Stomach (tissue), 9 donors: ENCODE measurements around the gene C9orf153. TPM values are rescaled to one million over a fixed set of nuclear protein-coding genes. Genes with fewer than 3 reads are reported as not detected.

ENCODE experiments used
- DNase-seq, 2 donors: peaks; one replicate each; pipeline versions ENCODE4 v3.0.0 to v3.0.0-alpha.2; 2013 to 2019
- H3K27ac ChIP-seq, 5 donors: fragments of 200-600 bp in 4 of 5; sonication (generic) in 4 of 5; one replicate each; pipeline ENCODE4 v1.5.1; 2013 to 2019; ENCODE audit warnings: mild to moderate bottlenecking in 1 of 5, moderate library complexity in 1 of 5
- H3K27me3 ChIP-seq, 3 donors: fragments of 200-600 bp; sonication (generic); one replicate each; pipeline ENCODE4 v1.5.1; 2017 to 2019; ENCODE audit warnings: mixed run types in 1 of 3
- H3K36me3 ChIP-seq, 4 donors: fragments of 200-600 bp; sonication (generic); 1 replicate in 3 of 4; 2 replicates in 1 of 4; pipeline ENCODE4 v1.5.1; 2016 to 2019
- H3K4me1 ChIP-seq, 4 donors: fragments of 200-600 bp; sonication (generic); one replicate each; pipeline ENCODE4 v1.5.1; 2016 to 2019
- H3K4me3 ChIP-seq, 4 donors: fragments of 200-600 bp; sonication (generic) in 3 of 4; one replicate each; pipeline ENCODE4 v1.5.1; 2016 to 2019; ENCODE audit warnings: mild to moderate bottlenecking in 1 of 4
- H3K9me3 ChIP-seq, 4 donors: fragments of 200-600 bp; sonication (generic); one replicate each; pipeline ENCODE4 v1.5.1; 2016 to 2019
- EP300 ChIP-seq: sonication (generic); formaldehyde crosslinking; IDR thresholded peaks from one replicate; pipeline ENCODE4 v1.6.1; 2017; ENCODE audit warnings: antibody characterized with exemption
- POLR2A ChIP-seq, 4 donors: fragments of 450-650 bp; IDR thresholded peaks; one replicate each; pipeline ENCODE4 v1.6.1; 2016; ENCODE audit warnings: antibody characterized with exemption in 4 of 4, control low read depth in 2 of 4, mild to moderate bottlenecking in 1 of 4, moderate library complexity in 1 of 4
- POLR2AphosphoS5 ChIP-seq, 3 donors: sonication (generic); formaldehyde crosslinking; IDR thresholded peaks; one replicate each; pipeline ENCODE4 v1.6.1; 2016; ENCODE audit warnings: antibody characterized with exemption in 3 of 3
- WGBS, 5 donors: extraction: QIAGEN DNeasy Blood & Tissue Kit in 3 of 5; methylation state at CpG; one replicate each; pipeline versions ENCODE4 v1.1.5 to v1.1.7; 2013 to 2018; 5-methylcytosine and 5-hydroxymethylcytosine counted together
- intact Hi-C: fragments of 100-400 bp; cut with DNase I; formaldehyde crosslinking; loops from one replicate; pipeline ENCODE4 v1.15.1; 2023; ENCODE audit warnings: low total_unique reads
- polyA plus RNA-seq, 3 donors: library from polyadenylated mRNA; stranded (reverse); fragments of 200-250 nt; gene quantifications; one replicate each; pipeline ENCODE4 v1.2.3, GENCODE V29; 2013
- total RNA-seq, 5 donors: library from RNA; depleted of rRNA; stranded (reverse); fragments of >200 nt; gene quantifications; one replicate each; pipeline versions ENCODE4 v1.1.0 to v1.2.3, GENCODE V29; 2014 to 2016
- TF ChIP-seq, protein P1 (sequence below), 7 experiments: fragments of 450-650 bp in 4 of 7; fragments of 200-600 bp in 3 of 7; sonication (generic) in 3 of 7; IDR thresholded peaks; one replicate each; pipeline ENCODE4 v1.5.1; 2016 to 2019; ENCODE audit warnings: antibody characterized with exemption in 7 of 7, control low read depth in 2 of 7, mild to moderate bottlenecking in 1 of 7
- donor health status: healthy with polysubstance abuse.
- donor health status: Bipolar disorder and iron deficiency.
- donor health status: healthy.

The C9orf153 gene
- total and polyA plus RNA-seq, 8 donors: 0.92 TPM; not detected in 7

- intact Hi-C loops: no loop called here
- Histone ChIP-seq H3K36me3 (peaks cover 6 to 20% (median 18%) of the 10 kb centered on the region in 4 donors), H3K27ac (no peak overlapping the region), H3K9me3 (no peaks in the 10 kb centered on the region), H3K27me3 (no peaks in the 10 kb centered on the region), H3K4me3 (no peak overlapping the region), H3K4me1 (peaks cover 16 to 68% (median 42%) of the 10 kb centered on the region in 4 donors)
- no peak for TF ChIP-seq POLR2AphosphoS5 (IDR thresholded peaks at IDR 0.05)
- no peak for TF ChIP-seq POLR2A (IDR thresholded peaks at IDR 0.05)
- 45 to 77% (median 51%) methylated on average over 1 of the region's 1 CpG for WGBS, 5 donors
- no peak for DNase-seq
These were observed 17.6 kb upstream of the C9orf153 start for GRCh38 chr9:86277072-86277471.

DNA sequence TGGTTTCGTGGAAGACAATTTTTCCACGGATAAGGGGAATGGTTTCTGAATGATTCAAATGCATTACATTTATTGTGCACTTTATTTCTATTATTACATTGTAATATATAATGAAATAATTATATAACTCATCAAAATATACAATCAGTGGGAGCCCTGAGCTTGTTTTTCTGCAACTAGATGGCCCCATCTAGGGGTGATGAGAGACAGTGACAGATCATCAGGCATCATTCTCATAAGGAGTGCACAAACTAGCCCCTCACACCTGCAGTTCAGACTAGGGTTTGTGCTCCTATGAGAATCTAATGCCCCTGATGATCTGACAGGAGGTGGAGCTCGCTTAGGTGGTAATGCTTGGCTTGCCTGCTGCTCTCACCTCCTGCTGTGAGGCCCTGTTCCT, 16.5 kb upstream of the C9orf153 start:
- intact Hi-C loops: no loop called here
- Histone ChIP-seq H3K27me3 (no peaks in the 10 kb centered on the region), H3K4me3 (no peak overlapping the region), H3K9me3 (no peaks in the 10 kb centered on the region), H3K36me3 (peaks cover 6 to 31% (median 30%) of the 10 kb centered on the region in 4 donors), H3K27ac (no peak overlapping the region), H3K4me1 (peaks cover 15 to 60% (median 37%) of the 10 kb centered on the region in 4 donors)
- TF ChIP-seq, protein P1, sequence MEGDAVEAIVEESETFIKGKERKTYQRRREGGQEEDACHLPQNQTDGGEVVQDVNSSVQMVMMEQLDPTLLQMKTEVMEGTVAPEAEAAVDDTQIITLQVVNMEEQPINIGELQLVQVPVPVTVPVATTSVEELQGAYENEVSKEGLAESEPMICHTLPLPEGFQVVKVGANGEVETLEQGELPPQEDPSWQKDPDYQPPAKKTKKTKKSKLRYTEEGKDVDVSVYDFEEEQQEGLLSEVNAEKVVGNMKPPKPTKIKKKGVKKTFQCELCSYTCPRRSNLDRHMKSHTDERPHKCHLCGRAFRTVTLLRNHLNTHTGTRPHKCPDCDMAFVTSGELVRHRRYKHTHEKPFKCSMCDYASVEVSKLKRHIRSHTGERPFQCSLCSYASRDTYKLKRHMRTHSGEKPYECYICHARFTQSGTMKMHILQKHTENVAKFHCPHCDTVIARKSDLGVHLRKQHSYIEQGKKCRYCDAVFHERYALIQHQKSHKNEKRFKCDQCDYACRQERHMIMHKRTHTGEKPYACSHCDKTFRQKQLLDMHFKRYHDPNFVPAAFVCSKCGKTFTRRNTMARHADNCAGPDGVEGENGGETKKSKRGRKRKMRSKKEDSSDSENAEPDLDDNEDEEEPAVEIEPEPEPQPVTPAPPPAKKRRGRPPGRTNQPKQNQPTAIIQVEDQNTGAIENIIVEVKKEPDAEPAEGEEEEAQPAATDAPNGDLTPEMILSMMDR (IDR thresholded peaks at IDR 0.05): no peak
- TF ChIP-seq POLR2A (IDR thresholded peaks at IDR 0.05) (no peak), POLR2AphosphoS5 (IDR thresholded peaks at IDR 0.05) (no peak), EP300 (no peak)
- 88 to 98% (median 91%) methylated on average over 3 of the region's 3 CpGs for WGBS, 5 donors
- DNase-seq: no peak

DNA sequence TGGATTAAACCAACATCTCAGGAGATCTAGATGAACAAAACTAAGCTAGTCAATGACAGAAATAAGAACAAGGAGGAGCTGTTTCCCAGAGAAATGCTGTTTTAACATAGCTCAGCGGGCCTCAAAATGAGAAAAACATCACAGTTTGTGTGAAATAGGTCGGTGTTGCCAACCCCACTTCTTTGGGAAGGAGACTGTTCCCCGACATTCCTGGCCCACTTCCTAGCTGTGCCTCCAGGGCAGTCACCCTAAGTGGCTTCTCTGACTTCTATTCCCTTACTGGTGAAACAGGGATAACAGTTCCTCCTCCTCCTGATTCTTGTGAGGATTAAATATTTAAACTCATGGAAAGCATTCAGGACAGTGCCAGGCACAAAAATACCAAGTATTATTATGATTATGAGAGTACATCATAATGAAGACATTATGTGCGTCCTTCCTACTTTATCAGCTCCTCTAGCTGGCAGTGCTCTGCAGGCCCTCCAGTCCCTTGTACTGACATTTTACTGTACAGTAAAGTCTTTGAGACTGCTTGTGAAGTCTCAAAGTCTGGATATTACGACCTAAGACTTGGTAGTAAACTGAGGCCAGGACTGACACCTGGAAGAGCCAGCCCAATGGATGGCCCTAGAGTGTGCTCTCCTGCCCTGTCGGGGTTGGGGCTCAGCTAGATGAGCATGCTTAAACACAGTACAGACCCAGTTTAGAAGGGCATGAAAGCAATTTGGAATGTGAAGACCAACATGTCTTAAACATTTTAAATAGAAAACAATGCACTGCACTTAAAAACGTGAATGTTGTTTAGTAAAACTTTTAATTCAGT, 15.6 kb upstream of the C9orf153 start:
- H3K4me3 ChIP-seq: no peak overlapping the region
- H3K27ac ChIP-seq: no peak overlapping the region
- H3K9me3 ChIP-seq: no peaks in the 10 kb centered on the region
- TF ChIP-seq POLR2AphosphoS5 (IDR thresholded peaks at IDR 0.05) (no peak), POLR2A (IDR thresholded peaks at IDR 0.05) (no peak), EP300 (no peak)
- TF ChIP-seq, protein P1 (IDR thresholded peaks at IDR 0.05): no peak
- H3K27me3 ChIP-seq: no peaks in the 10 kb centered on the region
- H3K36me3 ChIP-seq: peaks cover 6 to 33% (median 32%) of the 10 kb centered on the region in 4 donors
- intact Hi-C loops: no loop called here
- DNase-seq: no peak
- H3K4me1 ChIP-seq: peaks cover 8 to 51% (median 28%) of the 10 kb centered on the region in 4 donors
- WGBS, 5 donors: 83 to 87% (median 85%) methylated on average over 7 of the region's 7 CpGs

DNA sequence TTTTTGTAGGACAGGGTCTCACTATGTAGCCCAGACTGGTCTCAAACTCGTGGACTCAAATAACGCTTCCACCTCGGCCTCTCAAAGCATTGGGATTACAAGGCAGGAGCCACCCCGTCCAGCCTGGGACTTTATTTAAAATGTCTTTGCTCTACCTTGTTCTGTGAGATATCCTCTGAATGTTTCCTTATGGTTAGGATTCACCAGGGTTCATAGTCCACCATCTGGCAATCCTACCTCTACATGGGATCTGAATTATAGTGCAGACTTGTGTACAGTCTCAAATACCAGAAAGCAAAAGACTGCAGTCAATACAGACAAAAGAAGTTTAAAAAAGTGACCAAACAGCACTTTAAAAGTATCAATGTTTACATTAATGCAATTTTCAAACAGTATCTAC, 12.8 kb upstream of the C9orf153 start:
- Histone ChIP-seq H3K9me3 (no peaks in the 10 kb centered on the region), H3K36me3 (peaks cover 8 to 46% (median 40%) of the 10 kb centered on the region in 4 donors), H3K27ac (no peak overlapping the region), H3K27me3 (no peaks in the 10 kb centered on the region), H3K4me3 (no peak overlapping the region), H3K4me1 (peaks cover 0 to 30% (median 12%) of the 10 kb centered on the region in 4 donors)
- no peak for TF ChIP-seq POLR2AphosphoS5 (IDR thresholded peaks at IDR 0.05)
- no peak for TF ChIP-seq POLR2A (IDR thresholded peaks at IDR 0.05)
- no peak for TF ChIP-seq EP300
- TF ChIP-seq, protein P1 (IDR thresholded peaks at IDR 0.05): no peak
- intact Hi-C loops: no loop called here
- 90 to 98% (median 94%) methylated on average over 4 of the region's 4 CpGs for WGBS, 5 donors
- DNase-seq: no peak

DNA sequence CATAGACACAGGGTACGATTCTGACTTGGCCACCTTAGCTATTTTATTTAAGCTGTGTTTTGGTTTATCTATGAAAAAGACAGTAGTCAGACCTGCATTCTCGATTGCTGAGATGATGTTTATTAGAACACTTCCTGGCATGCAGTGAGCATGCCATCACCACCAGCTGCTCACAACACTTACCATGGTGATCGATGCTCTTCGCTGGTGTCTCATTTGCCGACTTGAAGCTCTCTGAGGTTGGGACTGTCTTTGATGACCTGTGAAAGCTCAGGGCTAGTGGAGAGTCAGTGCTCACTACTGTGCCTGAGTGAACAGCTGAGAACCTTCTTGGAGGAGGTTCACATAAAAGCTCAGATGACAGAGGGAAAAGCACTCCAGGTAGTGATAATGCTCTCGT, 4.4 kb upstream of the C9orf153 start:
- Histone ChIP-seq H3K9me3 (no peaks in the 10 kb centered on the region), H3K36me3 (peaks cover 9 to 60% (median 48%) of the 10 kb centered on the region in 4 donors), H3K27ac (no peak overlapping the region), H3K4me3 (no peak overlapping the region), H3K27me3 (no peaks in the 10 kb centered on the region), H3K4me1 (no peaks in the 10 kb centered on the region)
- no peak for TF ChIP-seq EP300
- TF ChIP-seq POLR2A (IDR thresholded peaks at IDR 0.05): no peak
- no peak for TF ChIP-seq POLR2AphosphoS5 (IDR thresholded peaks at IDR 0.05)
- TF ChIP-seq, protein P1 (IDR thresholded peaks at IDR 0.05): no peak
- DNase-seq: no peak
- 88 to 95% (median 92%) methylated on average over 6 of the region's 6 CpGs for WGBS, 5 donors
- intact Hi-C loops: no loop called here
